Skeletal muscle tissue (tissue), 4 donors: ENCODE data around the gene IFT20. TPM values are rescaled to one million over a fixed set of nuclear protein-coding genes. Genes with fewer than 3 reads are reported as not detected.

Experiments used
- H3K27ac ChIP-seq: one replicate; pipeline ENCODE4 v1.7.0; 2013; ENCODE audit warnings: mild to moderate bottlenecking, low read depth, low read length, inconsistent platforms
- H3K27me3 ChIP-seq, 3 donors: one replicate each; pipeline ENCODE4 v1.7.0; 2013; ENCODE audit warnings: low read length in 3 of 3; ENCODE audit not compliant: control insufficient read depth in 3 of 3, insufficient read depth in 3 of 3
- H3K36me3 ChIP-seq, 3 donors: one replicate each; pipeline ENCODE4 v1.7.0; 2013; ENCODE audit warnings: low read length in 3 of 3; ENCODE audit not compliant: control insufficient read depth in 3 of 3, insufficient read depth in 3 of 3
- H3K4me1 ChIP-seq, 3 donors: one replicate each; pipeline ENCODE4 v1.7.0; 2013; ENCODE audit warnings: low read length in 3 of 3, mild to moderate bottlenecking in 3 of 3; ENCODE audit not compliant: control insufficient read depth in 3 of 3, insufficient read depth in 3 of 3
- H3K4me3 ChIP-seq, 3 donors: one replicate each; pipeline ENCODE4 v1.7.0; 2013; ENCODE audit warnings: low read length in 3 of 3
- H3K9ac ChIP-seq, 3 donors: one replicate each; pipeline ENCODE4 v1.7.0; 2013; ENCODE audit warnings: low read length in 3 of 3, mild to moderate bottlenecking in 3 of 3, moderate library complexity in 2 of 3, low read depth in 1 of 3
- H3K9me3 ChIP-seq, 3 donors: one replicate each; pipeline ENCODE4 v1.7.0; 2013; ENCODE audit warnings: low read length in 3 of 3; ENCODE audit not compliant: control insufficient read depth in 3 of 3
- total RNA-seq: library from RNA; depleted of rRNA; stranded (reverse); fragments of >200 nt; gene quantifications from one replicate; pipeline ENCODE4 v1.2.3, GENCODE V29; 2014
- donor health status: Osteomylitis.

Gene IFT20
- total RNA-seq, 1 donor from 2014 or later: 19.8 TPM

- Histone ChIP-seq H3K9ac (no peak overlapping the region), H3K9me3 (no peaks in the 10 kb centered on the region), H3K4me1 (peaks cover 17 to 25% (median 22%) of the 10 kb centered on the region in 3 donors), H3K36me3 (peaks cover 0 to 4% (median 1%) of the 10 kb centered on the region in 3 donors), H3K27ac (peak overlapping the region; percentile 57), H3K27me3 (peaks cover 0 to 15% (median 7%) of the 10 kb centered on the region in 3 donors), H3K4me3 (peak overlapping the region in 1 of 3 donors; percentile 38)
Measured at GRCh38 chr17:28370744-28371103, 35.5 kb upstream of the IFT20 start.

- H3K27ac ChIP-seq: peak within 1 kb of the TSS; percentile 57
- peaks cover 0 to 15% (median 7%) of the 10 kb centered on the region in 3 donors for H3K27me3 ChIP-seq
- peak within 1 kb of the TSS in 1 of 3 donors; percentile 75 for H3K9ac ChIP-seq
- no peaks in the 10 kb centered on the region for H3K9me3 ChIP-seq
- peaks cover 17 to 25% (median 22%) of the 10 kb centered on the region in 3 donors for H3K4me1 ChIP-seq
- peaks cover 1 to 4% (median 3%) of the 10 kb centered on the region in 3 donors for H3K36me3 ChIP-seq
- peak within 1 kb of the TSS; percentile 37 to 63 (median 38) for H3K4me3 ChIP-seq
Measured at GRCh38 chr17:28370035-28370743, 34.9 kb upstream of the IFT20 start, which contains the start of gene VTN. VTN (minus strand) TSS chr17:28370307; CDS start chr17:28370203, 104 bp downstream.

- peaks cover 17 to 25% (median 22%) of the 10 kb centered on the region in 3 donors for H3K4me1 ChIP-seq
- no peaks in the 10 kb centered on the region for H3K9me3 ChIP-seq
- peaks cover 1 to 6% (median 4%) of the 10 kb centered on the region in 3 donors for H3K36me3 ChIP-seq
- no peak overlapping the region for H3K4me3 ChIP-seq
- H3K9ac ChIP-seq: no peak overlapping the region
- H3K27me3 ChIP-seq: peaks cover 0 to 15% (median 7%) of the 10 kb centered on the region in 3 donors
- H3K27ac ChIP-seq: no peak overlapping the region
Measured at GRCh38 chr17:28369684-28370034, 34.4 kb upstream of the IFT20 start.

- Histone ChIP-seq H3K36me3 (peaks cover 5 to 8% (median 6%) of the 10 kb centered on the region in 3 donors), H3K27ac (no peak overlapping the region), H3K27me3 (peaks cover 0 to 15% (median 7%) of the 10 kb centered on the region in 3 donors), H3K4me3 (no peak overlapping the region), H3K9me3 (no peaks in the 10 kb centered on the region), H3K4me1 (peaks cover 17 to 25% (median 22%) of the 10 kb centered on the region in 3 donors), H3K9ac (no peak overlapping the region)
Measured at GRCh38 chr17:28368915-28369683, 33.8 kb upstream of the IFT20 start.

GRCh38 chr17:28368306-28368831, 33.1 kb upstream of the IFT20 start:
- H3K9ac ChIP-seq: no peak overlapping the region
- H3K4me3 ChIP-seq: no peak overlapping the region
- peaks cover 0 to 15% (median 5%) of the 10 kb centered on the region in 3 donors for H3K27me3 ChIP-seq
- H3K36me3 ChIP-seq: peaks cover 11 to 15% (median 13%) of the 10 kb centered on the region in 3 donors
- no peak overlapping the region for H3K27ac ChIP-seq
- peaks cover 15 to 24% (median 22%) of the 10 kb centered on the region in 3 donors for H3K4me1 ChIP-seq
- H3K9me3 ChIP-seq: no peaks in the 10 kb centered on the region

GRCh38 chr17:28367641-28368305, 32.5 kb upstream of the IFT20 start:
- Histone ChIP-seq H3K27ac (no peak overlapping the region), H3K4me1 (peaks cover 9 to 20% (median 18%) of the 10 kb centered on the region in 3 donors), H3K9ac (no peak overlapping the region), H3K4me3 (no peak overlapping the region), H3K27me3 (peaks cover 0 to 11% (median 0%) of the 10 kb centered on the region in 3 donors), H3K9me3 (no peaks in the 10 kb centered on the region), H3K36me3 (peaks cover 17 to 21% (median 19%) of the 10 kb centered on the region in 3 donors)

- H3K27ac ChIP-seq: no peak overlapping the region
- H3K36me3 ChIP-seq: peaks cover 28 to 33% (median 30%) of the 10 kb centered on the region in 3 donors
- H3K9ac ChIP-seq: no peak overlapping the region
- no peaks in the 10 kb centered on the region for H3K9me3 ChIP-seq
- peaks cover 2 to 10% (median 9%) of the 10 kb centered on the region in 3 donors for H3K4me1 ChIP-seq
- peaks cover 0 to under 1% (median 0%) of the 10 kb centered on the region in 3 donors for H3K27me3 ChIP-seq
- no peak overlapping the region for H3K4me3 ChIP-seq
Measured at GRCh38 chr17:28366605-28367004, 31.3 kb upstream of the IFT20 start.

GRCh38 chr17:28365487-28365886, 30.2 kb upstream of the IFT20 start:
- H3K9ac ChIP-seq: no peak overlapping the region
- H3K27ac ChIP-seq: no peak overlapping the region
- H3K36me3 ChIP-seq: peaks cover 39 to 44% (median 41%) of the 10 kb centered on the region in 3 donors
- no peaks in the 10 kb centered on the region for H3K9me3 ChIP-seq
- H3K27me3 ChIP-seq: no peaks in the 10 kb centered on the region
- H3K4me1 ChIP-seq: peaks cover 0 to 8% (median 7%) of the 10 kb centered on the region in 3 donors
- H3K4me3 ChIP-seq: no peak overlapping the region

GRCh38 chr17:28364665-28365363, 29.5 kb upstream of the IFT20 start, which contains the start of gene SEBOX:
SEBOX (minus strand) TSS chr17:28365199; CDS start chr17:28365151, 48 bp downstream.
- Histone ChIP-seq H3K4me1 (peaks cover 0 to 1% (median under 1%) of the 10 kb centered on the region in 3 donors), H3K27me3 (no peaks in the 10 kb centered on the region), H3K9ac (no peak within 1 kb of the TSS), H3K4me3 (no peak within 1 kb of the TSS), H3K27ac (no peak within 1 kb of the TSS), H3K9me3 (no peaks in the 10 kb centered on the region), H3K36me3 (peaks cover 45 to 51% (median 48%) of the 10 kb centered on the region in 3 donors)
